Memory B cell (primary cell): ENCODE results near the gene ARHGAP6.

Source experiments
- ATAC-seq: fragments of 150-1000 bp; cut with Tn5 transposase; 2 replicates; pipeline ENCODE4 v1.10.0; 2021; ENCODE audit warnings: low read depth, mild to moderate bottlenecking, moderate library complexity
- DNase-seq, 2 donors: peaks; one replicate each; pipeline ENCODE4 v3.0.0; 2022; ENCODE audit warnings: low spot score in 2 of 2
- H3K27ac Mint-ChIP-seq: one replicate; pipeline ENCODE4 v1.8.0; 2022; ENCODE audit warnings: mild to moderate bottlenecking, moderate library complexity, mixed read lengths
- H3K27me3 Mint-ChIP-seq: one replicate; pipeline ENCODE4 v1.8.0; 2022; ENCODE audit warnings: mixed read lengths
- H3K36me3 Mint-ChIP-seq: one replicate; pipeline ENCODE4 v1.8.0; 2022; ENCODE audit warnings: mild to moderate bottlenecking, mixed read lengths
- H3K4me1 Mint-ChIP-seq: one replicate; pipeline ENCODE4 v1.8.0; 2022; ENCODE audit warnings: mixed read lengths
- H3K4me3 Mint-ChIP-seq: one replicate; pipeline ENCODE4 v1.8.0; 2022; ENCODE audit warnings: mild to moderate bottlenecking, moderate library complexity, mixed read lengths
- H3K9me3 Mint-ChIP-seq: one replicate; pipeline ENCODE4 v1.8.0; 2022; ENCODE audit warnings: mixed read lengths

Gene ARHGAP6, protein sequence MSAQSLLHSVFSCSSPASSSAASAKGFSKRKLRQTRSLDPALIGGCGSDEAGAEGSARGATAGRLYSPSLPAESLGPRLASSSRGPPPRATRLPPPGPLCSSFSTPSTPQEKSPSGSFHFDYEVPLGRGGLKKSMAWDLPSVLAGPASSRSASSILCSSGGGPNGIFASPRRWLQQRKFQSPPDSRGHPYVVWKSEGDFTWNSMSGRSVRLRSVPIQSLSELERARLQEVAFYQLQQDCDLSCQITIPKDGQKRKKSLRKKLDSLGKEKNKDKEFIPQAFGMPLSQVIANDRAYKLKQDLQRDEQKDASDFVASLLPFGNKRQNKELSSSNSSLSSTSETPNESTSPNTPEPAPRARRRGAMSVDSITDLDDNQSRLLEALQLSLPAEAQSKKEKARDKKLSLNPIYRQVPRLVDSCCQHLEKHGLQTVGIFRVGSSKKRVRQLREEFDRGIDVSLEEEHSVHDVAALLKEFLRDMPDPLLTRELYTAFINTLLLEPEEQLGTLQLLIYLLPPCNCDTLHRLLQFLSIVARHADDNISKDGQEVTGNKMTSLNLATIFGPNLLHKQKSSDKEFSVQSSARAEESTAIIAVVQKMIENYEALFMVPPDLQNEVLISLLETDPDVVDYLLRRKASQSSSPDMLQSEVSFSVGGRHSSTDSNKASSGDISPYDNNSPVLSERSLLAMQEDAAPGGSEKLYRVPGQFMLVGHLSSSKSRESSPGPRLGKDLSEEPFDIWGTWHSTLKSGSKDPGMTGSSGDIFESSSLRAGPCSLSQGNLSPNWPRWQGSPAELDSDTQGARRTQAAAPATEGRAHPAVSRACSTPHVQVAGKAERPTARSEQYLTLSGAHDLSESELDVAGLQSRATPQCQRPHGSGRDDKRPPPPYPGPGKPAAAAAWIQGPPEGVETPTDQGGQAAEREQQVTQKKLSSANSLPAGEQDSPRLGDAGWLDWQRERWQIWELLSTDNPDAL (N-terminal part only)

DNA sequence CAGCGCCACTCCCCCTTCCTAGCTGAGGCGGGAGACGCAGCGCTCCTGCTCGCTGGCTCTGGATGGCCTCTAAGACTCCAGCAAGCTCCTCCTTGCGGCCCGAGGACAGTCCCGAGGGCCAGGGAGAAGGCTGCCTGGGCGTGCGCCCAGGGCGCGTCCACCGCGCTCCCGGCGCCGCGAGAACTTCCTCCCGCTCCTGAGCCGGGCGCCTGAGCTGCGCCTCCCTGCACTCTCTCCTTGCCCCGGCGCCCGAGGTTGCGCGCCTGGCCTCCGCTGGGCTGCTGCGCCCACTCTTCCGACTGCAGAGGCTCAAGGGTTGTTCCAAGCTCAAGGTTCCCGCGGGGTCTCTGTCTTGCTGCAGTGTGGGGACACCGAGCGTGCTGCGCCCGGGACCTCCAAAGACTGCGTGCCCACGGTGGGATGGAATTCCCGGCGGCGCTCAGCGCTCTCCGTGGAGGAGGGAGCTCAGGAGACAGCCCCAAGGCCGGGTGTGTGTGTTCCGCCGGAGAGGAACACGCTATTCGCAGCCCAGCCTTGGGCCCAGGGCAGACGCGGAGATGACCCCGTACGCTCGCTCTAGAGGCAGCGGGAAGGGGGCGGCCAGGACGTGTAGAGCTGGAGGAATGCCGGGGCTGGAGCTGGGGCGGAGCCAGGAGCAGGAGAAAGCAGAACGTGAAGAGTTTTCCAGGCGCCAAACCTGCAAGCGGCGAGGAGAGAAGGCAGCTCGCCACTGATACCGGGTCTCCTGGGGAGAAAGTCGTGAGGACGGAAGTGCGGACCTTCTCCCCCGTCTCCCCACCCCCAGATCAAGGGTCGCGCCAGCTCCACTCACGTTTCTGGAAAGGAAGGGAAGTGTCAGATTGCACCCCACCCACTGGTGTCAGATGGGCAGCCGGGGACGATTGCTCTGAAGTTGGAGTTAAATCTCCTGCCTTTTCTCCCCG lies at the start of gene ARHGAP6:
ARHGAP6 (minus strand) TSS at position 753 of the 944 bp plus-strand sequence. CDS start 1,092 bp downstream, outside the sequence.
- Mint-ChIP-seq H3K9me3 (no peaks in the 10 kb centered on the region), H3K4me3 (peak within 1 kb of the TSS; percentile 24), H3K27ac (no peak within 1 kb of the TSS), H3K27me3 (peaks cover 14% of the 10 kb centered on the region), H3K4me1 (peaks cover 8% of the 10 kb centered on the region), H3K36me3 (no peaks in the 10 kb centered on the region)
- ATAC-seq, result no peak
- no peak for DNase-seq

DNA sequence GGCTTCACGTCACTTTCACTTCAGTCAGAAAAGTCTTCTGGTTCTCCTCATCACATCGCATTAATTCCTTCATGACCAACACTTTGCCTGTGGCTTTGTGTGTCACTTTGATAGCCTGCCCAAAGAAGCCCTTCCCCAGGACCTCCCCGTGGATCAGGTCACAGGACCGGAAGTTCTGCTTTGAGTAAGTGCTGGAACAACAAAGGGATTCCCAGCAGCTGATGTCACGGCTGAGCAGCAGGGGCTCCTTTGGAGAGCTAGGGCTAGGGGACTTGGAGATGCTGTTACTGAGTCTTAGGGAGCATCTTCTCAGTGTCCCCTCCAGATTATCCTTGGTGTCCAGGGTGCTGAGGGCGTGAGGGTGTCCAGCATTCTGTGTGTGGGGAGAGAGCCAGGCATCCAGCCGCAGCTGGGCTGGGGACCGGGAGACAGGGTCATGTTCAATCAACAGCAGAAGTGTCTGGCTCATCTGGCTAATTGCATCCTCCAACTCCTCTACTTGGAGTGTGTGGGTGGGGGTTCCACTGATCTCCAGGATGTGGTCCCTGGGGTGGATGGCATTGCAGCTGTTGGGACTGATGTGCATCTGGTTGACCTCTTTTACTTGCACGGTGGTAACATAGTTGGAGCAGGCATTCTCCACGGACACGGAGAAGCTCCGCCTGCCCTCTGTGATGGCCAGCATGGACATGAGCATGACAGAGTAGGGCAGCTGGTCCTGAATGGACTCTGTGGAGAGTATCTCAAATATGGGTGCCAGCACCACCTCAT lies 39.2 kb upstream of the ARHGAP6 start:
- Mint-ChIP-seq H3K4me1 (no peaks in the 10 kb centered on the region), H3K27ac (no peak overlapping the region), H3K36me3 (no peaks in the 10 kb centered on the region), H3K4me3 (no peak overlapping the region), H3K9me3 (no peaks in the 10 kb centered on the region), H3K27me3 (no peaks in the 10 kb centered on the region)
- no peak for DNase-seq
- no peak for ATAC-seq

DNA sequence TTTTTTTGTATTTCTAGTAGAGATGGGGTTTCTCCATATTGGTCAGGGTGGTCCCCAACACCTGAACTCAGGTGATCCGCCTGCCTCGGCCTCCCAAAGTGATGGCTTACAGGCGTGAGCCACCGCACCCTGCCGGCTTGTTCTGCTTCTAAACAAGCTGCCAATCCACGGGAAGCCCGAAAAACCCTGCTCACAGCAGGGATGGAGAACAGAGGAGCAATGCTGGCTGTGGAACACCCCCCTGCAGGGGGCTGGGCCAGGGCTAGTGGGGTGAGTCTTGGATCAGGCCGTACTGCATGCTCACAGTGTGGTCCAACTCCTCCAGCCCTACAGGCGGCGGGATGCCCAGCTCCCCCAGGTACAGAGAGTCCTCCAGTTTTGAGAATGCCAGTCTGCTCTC lies 38.1 kb upstream of the ARHGAP6 start:
- no peak for ATAC-seq
- H3K4me3 Mint-ChIP-seq, result no peak overlapping the region
- no peaks in the 10 kb centered on the region for H3K9me3 Mint-ChIP-seq
- no peak overlapping the region for H3K27ac Mint-ChIP-seq
- no peaks in the 10 kb centered on the region for H3K36me3 Mint-ChIP-seq
- H3K27me3 Mint-ChIP-seq, result no peaks in the 10 kb centered on the region
- no peak for DNase-seq
- no peaks in the 10 kb centered on the region for H3K4me1 Mint-ChIP-seq

DNA sequence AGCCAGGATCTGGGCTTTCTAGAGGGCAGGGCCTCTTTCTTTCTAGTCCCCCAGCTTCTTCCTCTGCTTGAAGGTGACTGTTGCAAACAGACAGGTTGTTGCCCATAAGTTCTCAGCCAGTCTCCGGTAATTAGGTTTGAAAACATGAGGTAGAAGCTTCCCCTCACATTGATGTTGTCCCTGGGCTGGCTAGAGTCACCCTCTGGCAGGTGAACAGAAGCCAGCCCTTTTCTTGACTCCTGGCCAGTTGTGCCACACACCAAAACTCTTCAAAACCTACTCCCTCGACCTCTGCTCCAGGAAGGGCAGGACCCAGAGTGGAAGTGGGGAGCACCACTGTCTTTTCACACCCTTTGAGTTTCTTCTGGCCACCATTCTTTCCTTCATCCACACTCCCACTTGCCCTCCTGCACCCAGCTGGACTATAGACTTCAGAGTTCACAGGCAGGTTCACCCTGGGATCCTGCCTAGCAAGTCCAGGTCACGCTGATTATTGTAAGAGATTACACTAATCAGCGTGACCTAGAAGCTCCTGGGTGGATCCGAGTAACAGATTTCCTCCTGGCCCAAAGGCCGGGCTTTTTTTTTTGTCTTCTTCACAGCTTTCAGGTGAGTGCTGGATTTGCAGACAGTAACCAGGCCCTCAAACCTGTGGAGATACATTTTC lies 37.4 kb upstream of the ARHGAP6 start:
- Mint-ChIP-seq H3K36me3 (no peaks in the 10 kb centered on the region), H3K4me1 (no peaks in the 10 kb centered on the region), H3K27ac (no peak overlapping the region), H3K4me3 (no peak overlapping the region), H3K27me3 (no peaks in the 10 kb centered on the region), H3K9me3 (no peaks in the 10 kb centered on the region)
- DNase-seq (no peak), ATAC-seq (no peak)

DNA sequence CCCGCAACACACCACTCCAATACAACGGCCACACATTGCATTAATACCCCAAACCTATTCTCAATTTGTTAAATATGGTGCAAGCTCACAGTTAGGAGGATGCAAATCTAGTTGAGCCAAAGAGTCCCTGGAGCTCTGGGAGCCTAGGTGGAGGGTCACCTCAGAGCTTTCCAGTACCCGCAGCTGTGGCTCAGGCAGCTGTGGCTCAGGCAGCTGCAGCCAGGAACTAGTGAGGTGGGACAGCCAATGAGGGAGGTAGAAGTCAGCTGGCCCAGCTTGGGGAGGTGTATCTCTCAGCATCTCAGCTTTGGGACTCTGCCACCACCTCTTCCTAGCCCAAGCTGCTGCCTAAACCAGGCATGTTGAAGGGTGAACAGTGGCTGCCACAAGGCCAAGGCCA lies 36.7 kb upstream of the ARHGAP6 start:
- H3K9me3 Mint-ChIP-seq, result no peaks in the 10 kb centered on the region
- no peak overlapping the region for H3K4me3 Mint-ChIP-seq
- H3K27me3 Mint-ChIP-seq, result no peaks in the 10 kb centered on the region
- H3K36me3 Mint-ChIP-seq, result no peaks in the 10 kb centered on the region
- no peak overlapping the region for H3K27ac Mint-ChIP-seq
- no peak for DNase-seq
- no peaks in the 10 kb centered on the region for H3K4me1 Mint-ChIP-seq
- ATAC-seq, result no peak

DNA sequence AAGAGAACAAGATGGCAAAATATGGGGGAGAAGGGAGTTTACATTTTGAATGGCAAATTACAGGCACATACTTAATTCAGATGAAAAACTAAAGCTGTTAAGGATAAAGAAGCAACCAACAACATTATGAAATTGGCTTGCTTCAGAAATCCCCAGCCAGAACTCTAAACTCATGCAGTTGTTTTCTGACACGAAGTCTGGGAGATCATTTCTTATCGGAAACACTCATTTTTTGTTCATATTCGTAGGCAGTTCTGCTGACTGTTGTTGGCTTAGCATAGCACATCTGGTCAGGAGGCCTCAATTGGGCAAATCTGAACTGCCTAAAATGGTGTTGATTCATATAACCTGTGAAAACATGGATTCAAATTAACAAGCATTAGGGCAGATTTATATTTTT lies 33.0 kb upstream of the ARHGAP6 start:
- DNase-seq, result no peak
- ATAC-seq, result no peak
- no peak overlapping the region for H3K4me3 Mint-ChIP-seq
- no peaks in the 10 kb centered on the region for H3K36me3 Mint-ChIP-seq
- no peaks in the 10 kb centered on the region for H3K9me3 Mint-ChIP-seq
- no peaks in the 10 kb centered on the region for H3K27me3 Mint-ChIP-seq
- H3K4me1 Mint-ChIP-seq, result no peaks in the 10 kb centered on the region
- no peak overlapping the region for H3K27ac Mint-ChIP-seq

DNA sequence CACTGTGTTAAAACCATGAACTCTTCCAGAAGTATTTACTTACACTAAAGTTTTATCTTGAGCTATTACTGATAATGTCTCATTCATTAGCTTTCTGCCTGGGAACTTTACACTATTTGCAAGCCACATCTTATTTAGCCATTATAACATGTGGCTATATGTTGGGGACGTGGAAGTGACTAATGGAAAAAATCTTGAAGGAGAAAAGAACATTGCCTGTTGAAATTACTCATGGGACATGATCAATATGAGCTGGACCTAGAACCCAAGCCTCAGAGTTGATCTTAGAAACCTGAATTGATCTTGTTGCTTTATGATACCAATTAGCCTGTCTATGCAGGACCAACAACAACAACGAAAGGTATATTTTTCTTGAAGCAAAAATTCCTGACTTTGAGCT lies 22.5 kb upstream of the ARHGAP6 start:
- DNase-seq (no peak), ATAC-seq (no peak)
- Mint-ChIP-seq H3K36me3 (no peaks in the 10 kb centered on the region), H3K4me1 (no peaks in the 10 kb centered on the region), H3K27me3 (peaks cover 3% of the 10 kb centered on the region), H3K4me3 (no peak overlapping the region), H3K9me3 (peaks cover 2% of the 10 kb centered on the region), H3K27ac (no peak overlapping the region)

DNA sequence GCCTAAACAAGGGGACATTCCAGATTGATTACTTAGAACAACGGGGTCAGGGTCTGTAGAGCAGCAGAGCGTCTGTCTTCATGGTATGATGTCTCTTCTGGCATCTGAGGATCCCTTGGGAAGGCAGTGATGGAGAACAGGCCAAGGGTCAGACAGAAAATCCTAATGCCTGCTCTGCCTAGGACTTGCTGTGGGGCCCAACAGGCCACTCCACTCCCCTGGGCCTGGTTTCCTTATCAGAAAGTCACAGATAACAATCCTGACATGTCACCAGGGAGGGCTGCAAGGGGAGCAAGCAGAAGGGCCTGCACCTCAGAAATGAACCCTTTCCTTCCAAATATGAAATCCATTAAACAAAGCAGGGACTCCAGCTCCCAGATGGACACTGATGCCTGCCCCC lies 21.4 kb upstream of the ARHGAP6 start:
- Mint-ChIP-seq H3K4me1 (no peaks in the 10 kb centered on the region), H3K27ac (no peak overlapping the region), H3K9me3 (peaks cover 2% of the 10 kb centered on the region), H3K4me3 (no peak overlapping the region), H3K27me3 (peaks cover 2% of the 10 kb centered on the region), H3K36me3 (no peaks in the 10 kb centered on the region)
- DNase-seq, result no peak
- ATAC-seq, result no peak

DNA sequence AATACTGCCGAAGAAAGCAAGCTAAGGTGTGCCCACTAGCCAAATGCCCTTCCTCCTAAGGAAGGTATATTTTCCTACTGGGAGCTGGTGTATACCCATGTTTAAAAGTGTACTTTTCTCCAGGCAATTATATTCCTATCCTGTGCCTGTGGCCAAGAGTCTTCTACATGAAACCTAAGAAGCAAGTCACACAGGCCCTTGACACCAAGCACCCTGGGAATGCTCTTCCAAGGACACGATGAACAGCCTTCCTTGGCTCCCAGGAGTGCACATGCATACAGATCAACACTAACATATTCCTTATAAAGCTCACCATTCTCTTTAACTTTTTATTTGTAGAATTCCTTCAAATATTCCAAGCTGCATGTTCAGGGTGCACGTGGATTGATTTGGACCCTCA lies 17.3 kb upstream of the ARHGAP6 start:
- no peak for DNase-seq
- no peak overlapping the region for H3K27ac Mint-ChIP-seq
- peaks cover 2% of the 10 kb centered on the region for H3K27me3 Mint-ChIP-seq
- no peak for ATAC-seq
- H3K36me3 Mint-ChIP-seq, result no peaks in the 10 kb centered on the region
- H3K9me3 Mint-ChIP-seq, result no peaks in the 10 kb centered on the region
- H3K4me3 Mint-ChIP-seq, result no peak overlapping the region
- no peaks in the 10 kb centered on the region for H3K4me1 Mint-ChIP-seq

DNA sequence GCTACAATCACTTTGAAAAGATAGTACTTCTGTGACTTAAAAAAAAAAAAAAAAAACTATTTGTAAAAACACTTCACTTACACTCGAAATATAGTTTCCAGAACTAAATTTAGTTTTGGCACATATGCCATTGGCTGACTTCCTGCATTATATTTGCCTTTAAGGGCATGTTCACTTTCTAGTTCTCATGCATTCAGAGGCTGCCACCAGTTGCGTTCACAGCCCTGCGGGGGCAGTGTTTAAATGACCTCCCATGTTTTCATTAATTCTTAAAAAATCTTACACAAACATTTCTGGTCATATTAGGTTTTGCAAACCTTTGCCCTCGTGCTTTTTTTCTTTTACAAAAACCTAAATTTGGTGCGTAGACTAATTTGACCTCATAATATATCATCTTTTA lies 12.4 kb upstream of the ARHGAP6 start:
- ATAC-seq, result no peak
- Mint-ChIP-seq H3K9me3 (no peaks in the 10 kb centered on the region), H3K36me3 (no peaks in the 10 kb centered on the region), H3K4me1 (no peaks in the 10 kb centered on the region), H3K4me3 (no peak overlapping the region), H3K27me3 (peaks cover 2% of the 10 kb centered on the region), H3K27ac (no peak overlapping the region)
- no peak for DNase-seq

DNA sequence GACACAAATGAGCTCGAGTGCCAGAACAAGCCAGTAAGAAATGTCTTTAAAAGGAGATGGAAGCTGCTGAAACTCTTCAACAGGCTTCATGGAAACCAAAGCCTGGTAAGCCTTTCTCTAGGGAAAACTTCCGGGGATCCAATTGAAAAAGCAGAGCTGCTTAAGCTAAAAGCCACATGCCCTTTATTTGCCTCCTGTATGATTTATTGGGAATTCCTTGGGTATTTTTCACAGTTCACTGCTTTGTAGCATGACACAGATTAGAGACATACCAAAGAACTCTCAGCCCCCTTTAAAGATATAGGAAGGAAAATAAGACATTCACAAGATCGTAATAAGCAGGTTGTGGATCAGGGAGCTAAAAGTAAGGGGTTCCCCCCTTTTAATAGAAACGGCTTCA lies 6.5 kb upstream of the ARHGAP6 start:
- Mint-ChIP-seq H3K4me1 (peaks cover under 1% of the 10 kb centered on the region), H3K9me3 (no peaks in the 10 kb centered on the region), H3K27ac (no peak overlapping the region), H3K4me3 (no peak overlapping the region), H3K36me3 (no peaks in the 10 kb centered on the region), H3K27me3 (peaks cover 8% of the 10 kb centered on the region)
- ATAC-seq (no peak), DNase-seq (no peak)

DNA sequence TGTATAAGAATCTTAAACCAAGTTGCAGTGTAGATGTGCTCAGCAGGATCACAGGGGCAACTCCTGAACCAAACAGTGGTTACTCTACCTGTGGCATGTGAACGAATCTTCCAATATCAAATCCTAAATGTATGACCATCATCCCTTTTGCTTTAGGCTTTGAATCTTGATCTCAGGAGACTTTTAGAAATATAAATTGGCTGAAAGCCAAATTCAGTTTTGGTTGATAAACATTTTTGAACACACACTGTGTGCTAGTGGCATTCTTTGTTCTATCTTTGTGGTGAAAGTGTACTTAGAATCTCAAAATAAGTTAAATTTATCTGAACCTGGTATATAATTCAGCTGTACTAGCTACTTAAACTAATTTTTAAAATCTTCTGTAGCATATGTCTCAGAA lies 4.6 kb upstream of the ARHGAP6 start:
- no peak overlapping the region for H3K27ac Mint-ChIP-seq
- DNase-seq (no peak), ATAC-seq (no peak)
- H3K4me1 Mint-ChIP-seq, result peaks cover 8% of the 10 kb centered on the region
- no peak overlapping the region for H3K4me3 Mint-ChIP-seq
- no peaks in the 10 kb centered on the region for H3K9me3 Mint-ChIP-seq
- no peaks in the 10 kb centered on the region for H3K36me3 Mint-ChIP-seq
- H3K27me3 Mint-ChIP-seq, result peaks cover 13% of the 10 kb centered on the region
